Natural killer cell (primary cell): ENCODE results near the gene COL25A1. TPM values are rescaled to one million over a fixed set of nuclear protein-coding genes. Genes with fewer than 3 reads are reported as not detected.

Experiments used
- ATAC-seq, 3 donors: fragments of 150-1000 bp in 2 of 3; fragments of 200-7000 bp in 1 of 3; cut with Tn5 transposase; 1 replicate in 1 of 3; 2 replicates in 2 of 3; pipeline ENCODE4 v1.10.0; 2021; ENCODE audit warnings: mild to moderate bottlenecking in 2 of 3, moderate library complexity in 2 of 3
- DNase-seq, 2 donors: peaks; one replicate each; pipeline versions ENCODE4 v3.0.0 to v3.0.0-alpha.2; 2013 to 2021; ENCODE audit warnings: mixed read lengths in 1 of 2
- H3K27ac ChIP-seq: one replicate; pipeline ENCODE4 v1.5.1; 2013; ENCODE audit warnings: mild to moderate bottlenecking, low read length
- H3K27me3 ChIP-seq: one replicate; pipeline ENCODE4 v1.6.1; 2013; ENCODE audit warnings: low read length; ENCODE audit not compliant: control insufficient read depth, insufficient read depth
- H3K36me3 ChIP-seq: one replicate; pipeline ENCODE4 v1.6.1; 2013; ENCODE audit warnings: low read length; ENCODE audit not compliant: control insufficient read depth, insufficient read depth
- H3K4me1 ChIP-seq: one replicate; pipeline ENCODE4 v1.6.1; 2013; ENCODE audit warnings: low read length; ENCODE audit not compliant: control insufficient read depth, insufficient read depth
- H3K4me3 ChIP-seq: one replicate; pipeline ENCODE4 v1.5.1; 2013; ENCODE audit warnings: low read length
- H3K9me3 ChIP-seq: one replicate; pipeline ENCODE4 v1.6.1; 2013; ENCODE audit warnings: low read length; ENCODE audit not compliant: control insufficient read depth, insufficient read depth
- H3K27ac Mint-ChIP-seq, 2 donors: one replicate each; pipeline ENCODE4 v1.8.0; 2022; ENCODE audit warnings: mild to moderate bottlenecking in 2 of 2, mixed read lengths in 2 of 2, moderate library complexity in 1 of 2
- H3K27me3 Mint-ChIP-seq, 2 donors: one replicate each; pipeline ENCODE4 v1.8.0; 2022; ENCODE audit warnings: low read depth in 2 of 2, mixed read lengths in 2 of 2
- H3K36me3 Mint-ChIP-seq: one replicate; pipeline ENCODE4 v1.8.0; 2022; ENCODE audit warnings: mixed read lengths
- H3K4me1 Mint-ChIP-seq, 2 donors: one replicate each; pipeline ENCODE4 v1.8.0; 2022; ENCODE audit warnings: mixed read lengths in 2 of 2
- H3K4me3 Mint-ChIP-seq: one replicate; pipeline ENCODE4 v1.8.0; 2022; ENCODE audit warnings: mild to moderate bottlenecking, moderate library complexity, mixed read lengths
- H3K9me3 Mint-ChIP-seq, 2 donors: one replicate each; pipeline ENCODE4 v1.8.0; 2022; ENCODE audit warnings: mixed read lengths in 2 of 2
- CTCF ChIP-seq: fragments of 200-600 bp; IDR thresholded peaks from one replicate; pipeline ENCODE4 v1.8.0; 2022; ENCODE audit warnings: antibody characterized with exemption
- WGBS: methylation state at CpG from one replicate; pipeline ENCODE4 v1.1.7; 2013; ENCODE audit warnings: missing lambda C conversion rate; ENCODE audit not compliant: insufficient coverage; 5-methylcytosine and 5-hydroxymethylcytosine counted together
- intact Hi-C: fragments of 100-400 bp; cut with micrococcal nuclease; formaldehyde crosslinking; loops from one replicate; pipeline ENCODE4 v1.14.2; 2022
- total RNA-seq, 4 donors: library from RNA; stranded (reverse); fragments of 120-200 nt in 1 of 4; gene quantifications; one replicate each; pipeline versions ENCODE4 v1.2.3 to v1.2.4, GENCODE V29; 2013 to 2022

Gene COL25A1
- total RNA-seq, 3 donors from 2014 or later (not counting 1 experiment from before 2014, with no cell fraction given), result 0.08 TPM; not detected in 2

- intact Hi-C loops, result no loop called here
- no peaks in the 10 kb centered on the region for H3K36me3 Mint-ChIP-seq
- WGBS, result 76% methylated on average over 5 of the region's 5 CpGs
- H3K27me3 Mint-ChIP-seq, result peaks cover 9 to 15% of the 10 kb centered on the region in 2 donors
- H3K27ac Mint-ChIP-seq, result no peak overlapping the region
- TF ChIP-seq CTCF, result no peak
- no peaks in the 10 kb centered on the region for H3K4me1 ChIP-seq
- no peak overlapping the region for H3K4me3 Mint-ChIP-seq
- no peaks in the 10 kb centered on the region for H3K36me3 ChIP-seq
- no peak overlapping the region for H3K27ac ChIP-seq
- ATAC-seq (no peak), DNase-seq (no peak)
- no peaks in the 10 kb centered on the region for H3K9me3 Mint-ChIP-seq
- no peaks in the 10 kb centered on the region for H3K4me1 Mint-ChIP-seq
- no peak overlapping the region for H3K4me3 ChIP-seq
- no peaks in the 10 kb centered on the region for H3K27me3 ChIP-seq
- H3K9me3 ChIP-seq, result no peaks in the 10 kb centered on the region
Observed at GRCh38 chr4:108774809-108775530, 527.5 kb downstream of the COL25A1 start.

GRCh38 chr4:108772402-108772801 is 530.1 kb downstream of the COL25A1 start:
- Histone ChIP-seq H3K36me3 (no peaks in the 10 kb centered on the region), H3K27me3 (no peaks in the 10 kb centered on the region), H3K4me3 (no peak overlapping the region), H3K4me1 (no peaks in the 10 kb centered on the region), H3K9me3 (no peaks in the 10 kb centered on the region), H3K27ac (no peak overlapping the region)
- intact Hi-C loops, result no loop called here
- 95% methylated on average over 7 of the region's 7 CpGs for WGBS
- ATAC-seq, result no peak
- TF ChIP-seq CTCF, result no peak
- no peak for DNase-seq
- Mint-ChIP-seq H3K27ac (no peak overlapping the region), H3K36me3 (no peaks in the 10 kb centered on the region), H3K9me3 (no peaks in the 10 kb centered on the region), H3K27me3 (peaks cover 11 to 15% of the 10 kb centered on the region in 2 donors), H3K4me1 (no peaks in the 10 kb centered on the region), H3K4me3 (no peak overlapping the region)

DNA sequence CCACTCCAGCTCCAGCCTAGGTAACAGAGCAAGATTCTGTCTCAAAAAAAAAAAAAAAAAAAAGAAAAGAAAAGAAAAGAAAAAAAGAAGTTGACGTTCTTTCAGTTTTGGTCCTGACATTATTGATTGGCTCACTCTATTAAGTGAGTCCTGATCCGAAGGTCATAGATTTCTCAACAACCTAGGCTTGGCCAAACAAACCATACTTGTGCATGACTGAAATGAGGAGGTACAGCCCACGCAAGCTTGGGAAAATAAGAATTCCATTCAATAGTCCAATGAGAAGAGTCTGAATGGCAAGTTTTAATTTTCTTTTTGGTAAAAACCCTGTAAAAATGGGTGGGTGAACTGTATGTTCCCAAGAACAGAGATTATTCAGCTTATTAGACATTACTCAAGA is 536.4 kb downstream of the COL25A1 start:
- Mint-ChIP-seq H3K4me1 (peaks cover 18 to 20% of the 10 kb centered on the region in 2 donors), H3K27ac (no peak overlapping the region), H3K27me3 (peaks cover 24 to 25% of the 10 kb centered on the region in 2 donors), H3K4me3 (no peak overlapping the region), H3K9me3 (no peaks in the 10 kb centered on the region), H3K36me3 (no peaks in the 10 kb centered on the region)
- H3K27me3 ChIP-seq, result peaks cover 24% of the 10 kb centered on the region
- H3K27ac ChIP-seq, result no peak overlapping the region
- WGBS, result 90% methylated on average over 3 of the region's 3 CpGs
- peaks cover 10% of the 10 kb centered on the region for H3K4me1 ChIP-seq
- no peaks in the 10 kb centered on the region for H3K36me3 ChIP-seq
- ATAC-seq (no peak), DNase-seq (no peak)
- H3K9me3 ChIP-seq, result no peaks in the 10 kb centered on the region
- H3K4me3 ChIP-seq, result no peak overlapping the region
- intact Hi-C loops, result no loop called here
- TF ChIP-seq CTCF, result no peak

DNA sequence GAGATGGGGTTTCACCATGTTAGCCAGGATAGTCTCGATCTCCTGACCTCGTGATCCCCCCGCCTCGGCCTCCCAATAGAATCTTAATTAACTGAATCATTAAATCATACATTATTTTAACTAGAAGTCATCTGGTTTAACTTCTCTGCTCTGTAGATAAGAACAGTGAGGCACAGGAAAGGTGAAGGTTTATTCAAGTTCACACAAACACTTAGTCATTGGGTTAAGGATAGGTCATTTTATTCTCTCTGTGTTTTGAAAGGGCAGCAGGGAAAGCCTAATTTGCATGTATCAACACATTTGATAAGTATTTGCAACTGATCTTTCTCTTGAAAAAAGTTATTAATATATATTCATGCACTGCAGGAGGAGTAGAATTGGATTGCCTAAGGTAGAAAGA is 538.5 kb downstream of the COL25A1 start:
- no peak for TF ChIP-seq CTCF
- Histone ChIP-seq H3K4me1 (peaks cover 10% of the 10 kb centered on the region), H3K36me3 (no peaks in the 10 kb centered on the region), H3K9me3 (no peaks in the 10 kb centered on the region), H3K27me3 (peaks cover 27% of the 10 kb centered on the region), H3K27ac (no peak overlapping the region), H3K4me3 (no peak overlapping the region)
- ATAC-seq (no peak), DNase-seq (no peak)
- WGBS, result 92% methylated on average over 4 of the region's 4 CpGs
- intact Hi-C loops, result no loop called here
- no peak overlapping the region for H3K4me3 Mint-ChIP-seq
- H3K36me3 Mint-ChIP-seq, result no peaks in the 10 kb centered on the region
- no peak overlapping the region for H3K27ac Mint-ChIP-seq
- H3K27me3 Mint-ChIP-seq, result peaks cover 22 to 37% of the 10 kb centered on the region in 2 donors
- no peaks in the 10 kb centered on the region for H3K9me3 Mint-ChIP-seq
- peaks cover 18 to 20% of the 10 kb centered on the region in 2 donors for H3K4me1 Mint-ChIP-seq
